ENCODE measurements around the gene DROSHA. TPM values are rescaled to one million over a fixed set of nuclear protein-coding genes. Genes with fewer than 3 reads are reported as not detected.

Gene DROSHA
- total RNA-seq, 1 donor from 2014 or later, result 74.0 TPM

DNA sequence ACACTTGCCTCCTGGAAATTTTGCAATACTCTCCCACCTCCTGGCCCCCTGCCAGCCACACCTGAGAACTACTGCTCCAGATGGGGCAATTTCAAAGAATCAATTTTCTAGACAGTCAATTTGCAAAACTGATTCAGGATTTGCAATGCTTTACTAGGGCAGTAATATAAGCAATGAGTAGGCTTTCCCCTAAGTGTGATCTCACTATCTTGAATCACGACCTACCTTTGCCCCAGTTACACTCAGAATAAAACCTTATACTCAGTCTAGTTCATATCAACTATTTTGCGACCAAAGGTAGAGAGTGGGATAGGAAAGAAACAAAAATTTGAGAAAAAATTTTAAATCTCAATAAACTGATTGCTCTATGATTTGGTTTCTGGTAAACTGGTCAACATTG lies 54.4 kb downstream of the DROSHA start:
- Mint-ChIP-seq H3K36me3 (ENCODE audit: low read depth) (peaks cover 29% of the 10 kb centered on the region), H3K4me3 (no peak overlapping the region), H3K27me3 (ENCODE audit: insufficient read depth) (no peaks in the 10 kb centered on the region), H3K27ac (no peak overlapping the region), H3K9me3 (no peaks in the 10 kb centered on the region), H3K4me1 (ENCODE audit: low read depth) (no peaks in the 10 kb centered on the region)
- intact Hi-C loops (cut with micrococcal nuclease), result no loop called here
- DNase-seq (ENCODE audit: low spot score), result no peak

DNA sequence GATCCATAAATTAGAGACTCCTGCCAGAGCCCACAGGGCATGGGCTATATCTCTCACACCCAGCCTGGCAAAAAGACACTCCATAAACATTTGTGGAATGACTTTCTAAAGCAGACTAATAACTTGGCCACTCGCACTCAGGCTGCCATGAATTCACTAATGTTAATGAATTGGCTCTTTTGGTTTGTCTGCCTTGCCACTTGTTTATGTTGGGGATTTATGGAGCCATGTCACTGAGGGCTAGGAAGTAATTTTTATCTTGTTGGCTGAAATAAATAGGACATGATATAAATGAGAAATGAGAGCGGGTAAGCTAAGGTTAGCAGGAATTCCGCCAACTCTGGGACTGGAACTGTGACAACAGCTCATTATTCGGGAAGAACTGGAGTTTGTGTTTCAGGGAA lies 55.2 kb downstream of the DROSHA start:
- no peaks in the 10 kb centered on the region for H3K9me3 Mint-ChIP-seq
- H3K4me3 Mint-ChIP-seq, result no peak overlapping the region
- H3K36me3 Mint-ChIP-seq (ENCODE audit: low read depth), result peaks cover 28% of the 10 kb centered on the region
- DNase-seq (ENCODE audit: low spot score), result no peak
- H3K27me3 Mint-ChIP-seq (ENCODE audit: insufficient read depth), result no peaks in the 10 kb centered on the region
- no peaks in the 10 kb centered on the region for H3K4me1 Mint-ChIP-seq (ENCODE audit: low read depth)
- intact Hi-C loops (cut with micrococcal nuclease), result no loop called here
- H3K27ac Mint-ChIP-seq, result no peak overlapping the region

DNA sequence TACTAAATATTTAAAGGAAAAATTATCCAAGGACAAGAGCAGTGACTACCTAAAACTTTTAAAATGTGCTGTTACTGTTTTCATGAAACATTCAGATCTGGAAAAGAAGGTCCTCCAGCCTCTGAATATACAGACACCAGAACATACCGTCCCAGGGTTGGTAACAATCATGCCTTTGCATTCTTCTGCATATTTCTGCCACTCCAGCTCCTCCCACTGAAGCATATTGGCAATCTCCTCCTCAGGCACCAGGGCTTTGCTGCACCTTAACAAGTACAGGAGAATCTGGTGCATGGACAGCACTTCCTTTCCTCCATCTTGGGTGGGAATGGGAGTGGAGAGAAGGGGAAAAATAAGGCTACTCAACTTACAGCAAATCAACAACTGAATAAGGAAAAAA lies 60.0 kb downstream of the DROSHA start:
- no peak for DNase-seq (ENCODE audit: low spot score)

DNA sequence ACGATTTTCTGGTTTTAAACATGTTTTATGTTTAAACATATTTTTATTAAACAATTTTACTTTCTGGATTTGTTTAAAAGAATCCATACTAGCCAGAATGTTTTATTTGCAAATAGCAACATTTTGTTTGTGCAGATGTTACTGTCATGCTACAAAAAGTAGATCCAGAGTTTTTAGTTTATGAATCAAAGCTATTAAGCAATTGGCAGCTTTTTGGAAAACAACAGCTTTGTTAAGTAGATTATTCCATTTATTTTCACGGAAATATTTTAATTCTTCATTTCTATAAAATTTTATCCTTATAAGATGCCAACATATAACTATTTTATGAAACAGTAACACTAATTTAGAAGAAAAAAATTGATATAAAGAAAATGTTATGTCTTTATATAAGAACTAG lies 60.9 kb downstream of the DROSHA start:
- Mint-ChIP-seq H3K36me3 (ENCODE audit: low read depth) (peaks cover 40% of the 10 kb centered on the region), H3K9me3 (no peaks in the 10 kb centered on the region), H3K27me3 (ENCODE audit: insufficient read depth) (no peaks in the 10 kb centered on the region), H3K27ac (no peak overlapping the region), H3K4me1 (ENCODE audit: low read depth) (no peaks in the 10 kb centered on the region), H3K4me3 (no peak overlapping the region)
- no peak for DNase-seq (ENCODE audit: low spot score)
- intact Hi-C loops (cut with micrococcal nuclease), result no loop called here

More for the DNA sequence above, 60.0 kb downstream of the DROSHA start:
- no peak overlapping the region for H3K4me3 Mint-ChIP-seq
- H3K9me3 Mint-ChIP-seq, result no peaks in the 10 kb centered on the region
- intact Hi-C loops (cut with micrococcal nuclease), result no loop called here
- no peak overlapping the region for H3K27ac Mint-ChIP-seq
- H3K4me1 Mint-ChIP-seq (ENCODE audit: low read depth), result no peaks in the 10 kb centered on the region
- peaks cover 33% of the 10 kb centered on the region for H3K36me3 Mint-ChIP-seq (ENCODE audit: low read depth)
- H3K27me3 Mint-ChIP-seq (ENCODE audit: insufficient read depth), result no peaks in the 10 kb centered on the region

DNA sequence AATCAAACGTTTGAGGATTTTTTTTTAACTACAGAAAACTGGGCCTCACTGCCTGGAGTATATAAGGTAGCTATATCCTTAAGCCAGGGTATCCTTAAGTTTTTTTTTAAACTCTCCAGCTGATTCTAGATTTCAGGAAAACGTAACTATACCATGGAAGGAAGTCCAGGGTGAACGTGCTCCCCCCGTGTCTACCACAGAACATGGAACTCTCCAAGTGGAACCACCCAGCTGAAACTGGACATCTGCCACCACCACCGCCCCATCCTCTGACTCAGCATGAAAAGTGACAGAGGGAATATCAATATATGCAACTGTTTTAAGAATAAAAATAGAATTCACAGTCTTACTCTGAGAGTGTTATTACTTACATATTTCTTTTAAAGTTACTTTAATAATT lies 61.3 kb downstream of the DROSHA start:
- Mint-ChIP-seq H3K4me1 (ENCODE audit: low read depth) (no peaks in the 10 kb centered on the region), H3K9me3 (no peaks in the 10 kb centered on the region), H3K36me3 (ENCODE audit: low read depth) (peaks cover 42% of the 10 kb centered on the region), H3K27me3 (ENCODE audit: insufficient read depth) (no peaks in the 10 kb centered on the region), H3K4me3 (no peak overlapping the region), H3K27ac (no peak overlapping the region)
- intact Hi-C loops (cut with micrococcal nuclease), result no loop called here
- DNase-seq (ENCODE audit: low spot score), result no peak

DNA sequence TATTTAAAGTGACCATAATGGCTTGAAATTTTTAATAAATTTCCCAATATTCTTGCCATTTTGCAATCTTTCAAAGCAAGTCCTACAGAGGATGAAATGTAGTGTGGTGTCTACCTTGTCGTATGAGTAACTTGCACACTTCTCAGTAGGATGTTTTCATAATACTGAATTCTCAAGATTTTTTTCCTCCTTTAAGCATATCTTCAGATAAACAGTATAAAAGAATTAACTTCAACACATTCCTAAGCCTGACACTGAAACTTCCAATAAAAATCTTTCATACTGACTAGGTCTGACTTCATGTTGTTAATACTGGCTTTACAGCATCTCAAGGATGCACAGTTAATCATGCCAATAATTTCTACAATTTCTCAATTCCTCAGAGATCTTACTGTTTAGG lies 62.0 kb downstream of the DROSHA start:
- no peaks in the 10 kb centered on the region for H3K4me1 Mint-ChIP-seq (ENCODE audit: low read depth)
- H3K27ac Mint-ChIP-seq, result no peak overlapping the region
- peaks cover 44% of the 10 kb centered on the region for H3K36me3 Mint-ChIP-seq (ENCODE audit: low read depth)
- H3K9me3 Mint-ChIP-seq, result peaks cover 3% of the 10 kb centered on the region
- H3K27me3 Mint-ChIP-seq (ENCODE audit: insufficient read depth), result no peaks in the 10 kb centered on the region
- intact Hi-C loops (cut with micrococcal nuclease), result no loop called here
- no peak for DNase-seq (ENCODE audit: low spot score)
- H3K4me3 Mint-ChIP-seq, result no peak overlapping the region

DNA sequence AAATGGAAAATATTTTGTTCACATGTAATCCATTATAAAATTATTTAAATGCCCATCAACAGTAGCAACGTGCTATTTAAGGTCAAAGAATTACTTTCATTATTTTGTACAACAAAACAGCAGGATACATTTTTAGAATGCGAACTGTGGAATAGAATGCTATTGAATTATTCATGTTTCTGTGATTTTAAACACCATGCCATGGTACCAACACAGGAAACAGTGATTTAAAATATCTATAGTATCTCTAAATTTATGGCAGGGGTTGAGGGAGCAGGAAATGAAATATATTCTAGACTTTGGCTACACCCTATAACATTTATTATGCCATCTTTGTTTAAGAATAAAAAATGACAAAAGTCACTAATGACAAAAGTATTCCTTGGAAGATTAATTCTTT lies 62.4 kb downstream of the DROSHA start:
- Mint-ChIP-seq H3K27ac (no peak overlapping the region), H3K4me3 (no peak overlapping the region), H3K4me1 (ENCODE audit: low read depth) (no peaks in the 10 kb centered on the region), H3K9me3 (peaks cover 5% of the 10 kb centered on the region), H3K36me3 (ENCODE audit: low read depth) (peaks cover 48% of the 10 kb centered on the region), H3K27me3 (ENCODE audit: insufficient read depth) (no peaks in the 10 kb centered on the region)
- intact Hi-C loops (cut with micrococcal nuclease), result no loop called here
- no peak for DNase-seq (ENCODE audit: low spot score)

DNA sequence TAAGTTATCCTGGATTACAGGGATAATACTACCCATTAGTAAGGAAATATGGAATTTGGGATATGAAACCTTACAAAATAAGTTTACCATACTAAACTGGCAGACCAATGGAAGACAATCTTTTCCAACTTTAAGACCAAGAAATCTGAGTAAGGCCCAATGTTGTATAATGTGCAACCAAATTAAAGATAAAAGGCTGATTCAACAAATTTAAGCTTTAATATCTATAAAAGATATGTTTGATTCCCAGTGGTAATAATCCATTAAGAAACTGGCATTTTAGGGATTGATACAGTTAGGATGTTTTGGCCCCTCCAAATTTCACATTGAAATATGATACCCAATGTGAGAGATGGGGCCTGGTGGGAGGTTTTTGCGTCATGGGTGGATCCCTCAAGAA lies 66.6 kb downstream of the DROSHA start:
- H3K4me3 Mint-ChIP-seq, result no peak overlapping the region
- peaks cover 30% of the 10 kb centered on the region for H3K9me3 Mint-ChIP-seq
- H3K27ac Mint-ChIP-seq, result no peak overlapping the region
- DNase-seq (ENCODE audit: low spot score), result no peak
- intact Hi-C loops (cut with micrococcal nuclease), result no loop called here
- H3K27me3 Mint-ChIP-seq (ENCODE audit: insufficient read depth), result no peaks in the 10 kb centered on the region
- H3K36me3 Mint-ChIP-seq (ENCODE audit: low read depth), result peaks cover 70% of the 10 kb centered on the region
- no peaks in the 10 kb centered on the region for H3K4me1 Mint-ChIP-seq (ENCODE audit: low read depth)

DNA sequence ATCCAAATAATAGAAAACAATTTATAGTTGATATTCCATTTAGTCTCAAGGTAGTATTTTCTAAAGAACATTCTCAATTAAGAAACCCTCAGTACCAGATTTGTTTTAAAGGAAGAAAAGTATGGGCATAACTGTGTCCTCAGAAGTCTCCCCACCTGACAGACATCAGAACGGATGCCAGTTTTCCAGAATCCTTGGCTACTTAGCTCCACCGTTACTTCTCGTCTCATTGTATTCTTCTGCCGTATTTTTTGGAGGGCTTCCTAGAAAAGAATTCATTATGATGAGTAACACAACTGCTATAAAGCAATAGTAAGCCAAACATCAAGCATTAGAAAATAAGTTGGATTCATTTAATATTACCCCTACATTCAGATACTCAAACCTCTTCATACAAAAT lies 67.8 kb downstream of the DROSHA start:
- intact Hi-C loops (cut with micrococcal nuclease), result no loop called here
- H3K36me3 Mint-ChIP-seq (ENCODE audit: low read depth), result peaks cover 78% of the 10 kb centered on the region
- no peak for DNase-seq (ENCODE audit: low spot score)
- no peak overlapping the region for H3K27ac Mint-ChIP-seq
- H3K4me1 Mint-ChIP-seq (ENCODE audit: low read depth), result no peaks in the 10 kb centered on the region
- H3K27me3 Mint-ChIP-seq (ENCODE audit: insufficient read depth), result no peaks in the 10 kb centered on the region
- no peak overlapping the region for H3K4me3 Mint-ChIP-seq
- H3K9me3 Mint-ChIP-seq, result peaks cover 41% of the 10 kb centered on the region

DNA sequence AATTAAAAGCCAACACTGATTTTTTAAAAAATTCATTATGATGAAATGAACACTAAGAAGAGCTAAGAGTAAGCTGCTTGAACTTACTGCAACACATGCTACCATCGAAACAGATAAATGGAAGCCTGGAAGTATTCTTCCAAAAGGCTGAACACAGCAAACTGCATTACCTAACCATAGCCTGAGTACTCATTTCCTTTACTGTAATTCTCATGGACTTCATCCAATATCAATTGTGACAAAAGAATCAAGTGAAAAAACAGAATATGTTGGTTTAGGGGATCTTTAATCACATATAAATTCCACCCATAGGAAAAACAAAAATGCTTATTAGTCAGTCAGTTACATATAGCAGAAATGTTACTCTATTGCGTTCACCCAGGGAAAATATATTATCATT lies 68.5 kb downstream of the DROSHA start:
- peaks cover 80% of the 10 kb centered on the region for H3K36me3 Mint-ChIP-seq (ENCODE audit: low read depth)
- intact Hi-C loops (cut with micrococcal nuclease), result no loop called here

DNA sequence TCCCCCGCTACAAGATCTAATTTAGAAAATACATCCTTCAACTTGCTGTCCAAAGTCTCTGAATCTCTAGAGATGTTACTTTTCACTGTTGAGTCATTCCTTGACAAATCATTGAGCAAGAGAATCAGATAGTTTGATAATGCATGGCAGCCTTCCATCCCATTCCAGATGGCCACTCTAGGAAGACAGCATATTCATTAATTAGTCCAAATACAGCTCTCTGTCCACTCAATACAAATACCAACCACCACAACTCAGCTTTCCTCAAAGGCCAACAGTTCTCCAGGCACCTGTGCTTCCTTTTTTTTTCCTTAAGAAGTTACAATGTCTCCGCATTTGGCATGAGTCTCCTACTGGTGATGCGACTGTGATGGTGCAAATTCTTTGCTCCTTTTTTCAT lies 72.3 kb downstream of the DROSHA start:
- intact Hi-C loops (cut with micrococcal nuclease), result no loop called here
- Mint-ChIP-seq H3K36me3 (ENCODE audit: low read depth) (peaks cover 77% of the 10 kb centered on the region), H3K9me3 (peaks cover 53% of the 10 kb centered on the region), H3K4me3 (no peak overlapping the region), H3K4me1 (ENCODE audit: low read depth) (no peaks in the 10 kb centered on the region), H3K27ac (no peak overlapping the region), H3K27me3 (ENCODE audit: insufficient read depth) (no peaks in the 10 kb centered on the region)
- DNase-seq (ENCODE audit: low spot score), result no peak

More for the DNA sequence above, 68.5 kb downstream of the DROSHA start:
- no peak overlapping the region for H3K4me3 Mint-ChIP-seq
- H3K4me1 Mint-ChIP-seq (ENCODE audit: low read depth), result no peaks in the 10 kb centered on the region
- peaks cover 41% of the 10 kb centered on the region for H3K9me3 Mint-ChIP-seq
- no peaks in the 10 kb centered on the region for H3K27me3 Mint-ChIP-seq (ENCODE audit: insufficient read depth)
- no peak overlapping the region for H3K27ac Mint-ChIP-seq
- DNase-seq (ENCODE audit: low spot score), result no peak

DNA sequence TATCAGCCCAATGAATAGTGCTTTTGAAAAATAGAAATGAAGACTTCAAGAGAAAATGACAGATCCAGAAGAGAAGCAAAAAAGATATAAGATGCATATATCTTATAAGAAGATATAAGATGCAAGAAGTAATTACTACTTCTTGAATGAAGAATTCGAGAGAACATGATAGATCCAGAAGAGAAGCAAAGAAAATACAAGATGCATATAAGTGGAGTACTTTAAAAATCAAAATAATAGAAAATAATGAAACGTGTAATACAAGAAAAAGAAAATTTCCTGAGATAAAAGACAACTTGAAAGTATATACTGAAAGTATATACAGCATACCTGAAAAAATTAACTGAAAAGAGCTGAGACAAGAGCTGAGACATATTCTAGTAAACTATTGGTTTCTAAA lies 76.7 kb downstream of the DROSHA start:
- H3K4me3 Mint-ChIP-seq, result no peak overlapping the region
- intact Hi-C loops (cut with micrococcal nuclease), result no loop called here
- H3K4me1 Mint-ChIP-seq (ENCODE audit: low read depth), result no peaks in the 10 kb centered on the region
- no peak overlapping the region for H3K27ac Mint-ChIP-seq
- peaks cover 30% of the 10 kb centered on the region for H3K9me3 Mint-ChIP-seq
- H3K27me3 Mint-ChIP-seq (ENCODE audit: insufficient read depth), result no peaks in the 10 kb centered on the region
- no peak for DNase-seq (ENCODE audit: low spot score)
- peaks cover 52% of the 10 kb centered on the region for H3K36me3 Mint-ChIP-seq (ENCODE audit: low read depth)

DNA sequence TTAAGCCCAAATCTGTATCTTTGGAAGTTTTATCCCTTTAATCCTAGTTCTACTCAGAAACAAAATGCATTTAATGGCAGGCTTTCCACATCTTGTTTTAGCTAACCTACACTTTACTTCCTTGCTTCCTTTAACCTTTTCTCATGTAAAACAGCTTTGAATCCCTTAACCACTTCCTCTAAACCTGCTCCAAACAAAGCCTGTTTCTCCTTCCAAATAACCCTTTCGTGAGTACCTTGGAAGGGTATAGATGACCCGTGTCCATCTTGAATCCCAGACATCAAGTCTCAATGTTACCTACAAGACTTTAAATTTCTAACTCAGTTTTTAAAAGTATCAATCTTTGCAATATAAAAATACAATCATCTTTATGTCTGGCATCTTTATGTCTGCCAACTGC lies 78.4 kb downstream of the DROSHA start:
- no peak overlapping the region for H3K4me3 Mint-ChIP-seq
- no peaks in the 10 kb centered on the region for H3K27me3 Mint-ChIP-seq (ENCODE audit: insufficient read depth)
- no peak for DNase-seq (ENCODE audit: low spot score)
- H3K4me1 Mint-ChIP-seq (ENCODE audit: low read depth), result no peaks in the 10 kb centered on the region
- intact Hi-C loops (cut with micrococcal nuclease), result no loop called here
- H3K36me3 Mint-ChIP-seq (ENCODE audit: low read depth), result peaks cover 47% of the 10 kb centered on the region
- H3K9me3 Mint-ChIP-seq, result peaks cover 21% of the 10 kb centered on the region
- no peak overlapping the region for H3K27ac Mint-ChIP-seq

DNA sequence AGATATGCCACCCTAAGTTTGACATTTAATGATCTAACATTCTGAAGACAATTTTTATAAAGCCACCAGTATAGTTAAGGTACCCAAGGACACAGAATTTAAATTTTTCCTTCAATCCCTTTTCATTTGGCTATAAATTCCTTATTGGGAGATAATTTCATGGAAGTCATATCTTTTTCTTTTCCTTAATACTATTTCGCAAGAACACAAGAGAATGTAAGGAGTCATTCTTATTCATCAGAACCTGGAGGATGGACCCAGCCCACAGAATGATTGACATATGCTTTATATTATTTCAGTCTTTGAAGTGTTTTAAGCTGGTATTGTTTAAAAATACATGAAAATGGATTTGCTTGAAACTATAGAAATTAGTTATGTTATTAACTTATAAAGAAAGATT lies 79.6 kb downstream of the DROSHA start:
- Mint-ChIP-seq H3K27me3 (ENCODE audit: insufficient read depth) (no peaks in the 10 kb centered on the region), H3K9me3 (peaks cover 21% of the 10 kb centered on the region), H3K4me1 (ENCODE audit: low read depth) (no peaks in the 10 kb centered on the region), H3K27ac (no peak overlapping the region), H3K36me3 (ENCODE audit: low read depth) (peaks cover 48% of the 10 kb centered on the region), H3K4me3 (no peak overlapping the region)
- intact Hi-C loops (cut with micrococcal nuclease), result no loop called here
- no peak for DNase-seq (ENCODE audit: low spot score)
